MCF 10A (cell line): ENCODE data around the gene LTO1. TPM values are rescaled to one million over a fixed set of nuclear protein-coding genes. Genes with fewer than 3 reads are reported as not detected.
A peak's percentile ranks its signal among the peaks of the same experiment; 100 is the strongest.
"Not testable (repeated sequence)": the region's sequence is repeated elsewhere in the genome, so short reads cannot be mapped to it uniquely, and the experiment has no call there.

Source experiments
- BruUV-seq: library from RNA; stranded (reverse); fragments of 400-500 nt; replicated peaks from 2 replicates; lab custom pipeline; 2021; lab: Mats Ljungman, UMichigan
- CTCF ChIA-PET: fragments of 300-600 bp; sonication (Branson Sonifier 250); formaldehyde crosslinking; extraction: SDS; loops from one replicate; lab custom pipeline; 2021; ENCODE audit warnings: antibody characterized with exemption, inconsistent platforms; lab: Yijun Ruan, JAX
- POLR2A ChIA-PET: fragments of 300-600, 350-650 bp; sonication (Branson Sonifier 250); formaldehyde crosslinking; extraction: SDS; loops from one replicate; lab custom pipeline; 2020; ENCODE audit warnings: antibody characterized with exemption, inconsistent platforms; lab: Yijun Ruan, JAX
- DNase-seq: peaks from one replicate; pipeline ENCODE4 v3.0.0-alpha.2; 2018; ENCODE audit not compliant: unreplicated experiment
- H3K27ac Mint-ChIP-seq: one replicate; pipeline ENCODE4 v1.8.0; 2022; ENCODE audit warnings: mild to moderate bottlenecking, low read depth, mixed read lengths; ENCODE audit not compliant: unreplicated experiment
- H3K27me3 Mint-ChIP-seq: one replicate; pipeline ENCODE4 v1.8.0; 2022; ENCODE audit warnings: mixed read lengths; ENCODE audit not compliant: insufficient read depth, unreplicated experiment
- H3K36me3 Mint-ChIP-seq: one replicate; pipeline ENCODE4 v1.8.0; 2022; ENCODE audit warnings: mild to moderate bottlenecking, moderate library complexity, mixed read lengths; ENCODE audit not compliant: insufficient read depth, unreplicated experiment
- H3K4me1 Mint-ChIP-seq: one replicate; pipeline ENCODE4 v1.8.0; 2022; ENCODE audit warnings: mixed read lengths; ENCODE audit not compliant: insufficient read depth, unreplicated experiment
- H3K4me3 Mint-ChIP-seq: one replicate; pipeline ENCODE4 v1.8.0; 2022; ENCODE audit warnings: mild to moderate bottlenecking, moderate library complexity, mixed read lengths; ENCODE audit not compliant: unreplicated experiment
- H3K9me3 Mint-ChIP-seq: one replicate; pipeline ENCODE4 v1.8.0; 2022; ENCODE audit warnings: mixed read lengths; ENCODE audit not compliant: unreplicated experiment
- intact Hi-C: fragments of 100-400 bp; cut with micrococcal nuclease; formaldehyde crosslinking; loops from 2 replicates; pipeline ENCODE4 v1.14.1; 2022
- total RNA-seq: library from RNA; stranded (reverse); gene quantifications from 2 replicates; pipeline ENCODE4 v1.2.3, GENCODE V29; 2022
- TF ChIP-seq, protein P1 (sequence below): fragments of 200-600 bp; IDR thresholded peaks from one replicate; pipeline ENCODE4 v1.8.0; 2022; ENCODE audit warnings: antibody characterized with exemption, mild to moderate bottlenecking; ENCODE audit not compliant: unreplicated experiment

The LTO1 gene
- total RNA-seq, 1 experiment from 2014 or later = 34.2 TPM

GRCh38 chr11:69630017-69630416, 45.1 kb downstream of the LTO1 start:
- ChIA-PET CTCF (no interaction called here), POLR2A (no interaction called here)
- intact Hi-C loops = no loop called here
- Mint-ChIP-seq H3K9me3 (no peaks in the 10 kb centered on the region), H3K27me3 (no peaks in the 10 kb centered on the region), H3K27ac (no peak overlapping the region), H3K4me3 (no peak overlapping the region), H3K4me1 (no peaks in the 10 kb centered on the region), H3K36me3 (no peaks in the 10 kb centered on the region)
- BruUV-seq = no TSS peak
- TF ChIP-seq, protein P1, sequence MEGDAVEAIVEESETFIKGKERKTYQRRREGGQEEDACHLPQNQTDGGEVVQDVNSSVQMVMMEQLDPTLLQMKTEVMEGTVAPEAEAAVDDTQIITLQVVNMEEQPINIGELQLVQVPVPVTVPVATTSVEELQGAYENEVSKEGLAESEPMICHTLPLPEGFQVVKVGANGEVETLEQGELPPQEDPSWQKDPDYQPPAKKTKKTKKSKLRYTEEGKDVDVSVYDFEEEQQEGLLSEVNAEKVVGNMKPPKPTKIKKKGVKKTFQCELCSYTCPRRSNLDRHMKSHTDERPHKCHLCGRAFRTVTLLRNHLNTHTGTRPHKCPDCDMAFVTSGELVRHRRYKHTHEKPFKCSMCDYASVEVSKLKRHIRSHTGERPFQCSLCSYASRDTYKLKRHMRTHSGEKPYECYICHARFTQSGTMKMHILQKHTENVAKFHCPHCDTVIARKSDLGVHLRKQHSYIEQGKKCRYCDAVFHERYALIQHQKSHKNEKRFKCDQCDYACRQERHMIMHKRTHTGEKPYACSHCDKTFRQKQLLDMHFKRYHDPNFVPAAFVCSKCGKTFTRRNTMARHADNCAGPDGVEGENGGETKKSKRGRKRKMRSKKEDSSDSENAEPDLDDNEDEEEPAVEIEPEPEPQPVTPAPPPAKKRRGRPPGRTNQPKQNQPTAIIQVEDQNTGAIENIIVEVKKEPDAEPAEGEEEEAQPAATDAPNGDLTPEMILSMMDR = no peak
- DNase-seq = peak; percentile 28

GRCh38 chr11:69627551-69627950, 47.6 kb downstream of the LTO1 start:
- no peak for DNase-seq
- Mint-ChIP-seq H3K4me1 (no peaks in the 10 kb centered on the region), H3K9me3 (no peaks in the 10 kb centered on the region), H3K4me3 (no peak overlapping the region), H3K36me3 (no peaks in the 10 kb centered on the region), H3K27me3 (no peaks in the 10 kb centered on the region), H3K27ac (no peak overlapping the region)
- POLR2A ChIA-PET = no interaction called here
- CTCF ChIA-PET = interaction anchor here (0.6 kb wide), 1 partner anchor 288 kb away, joined by 3 read pairs; no protein-coding TSS in a partner anchor
- TF ChIP-seq, protein P1 = no peak
- no TSS peak for BruUV-seq
- intact Hi-C loops = no loop called here

DNA sequence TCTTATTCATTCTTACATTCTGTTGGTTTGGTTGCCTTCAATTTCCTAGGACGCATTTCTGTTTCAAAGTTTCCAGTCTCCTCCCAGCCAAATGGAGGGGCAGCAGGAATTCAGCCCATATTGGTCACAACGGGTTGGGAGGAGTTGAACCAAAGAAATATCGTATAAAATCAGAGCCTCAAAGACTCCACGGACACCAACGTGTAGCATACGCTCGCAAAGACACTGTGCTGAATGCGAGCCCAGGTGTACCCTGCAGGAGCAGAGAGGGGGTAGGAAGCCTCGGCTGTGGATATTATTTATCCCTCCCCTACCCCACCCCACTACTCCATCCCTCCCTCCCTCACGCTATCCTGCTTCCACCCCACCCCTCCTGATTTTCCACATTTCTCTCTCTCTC, 49.7 kb downstream of the LTO1 start:
- no peaks in the 10 kb centered on the region for H3K27me3 Mint-ChIP-seq
- no TSS peak for BruUV-seq

DNA sequence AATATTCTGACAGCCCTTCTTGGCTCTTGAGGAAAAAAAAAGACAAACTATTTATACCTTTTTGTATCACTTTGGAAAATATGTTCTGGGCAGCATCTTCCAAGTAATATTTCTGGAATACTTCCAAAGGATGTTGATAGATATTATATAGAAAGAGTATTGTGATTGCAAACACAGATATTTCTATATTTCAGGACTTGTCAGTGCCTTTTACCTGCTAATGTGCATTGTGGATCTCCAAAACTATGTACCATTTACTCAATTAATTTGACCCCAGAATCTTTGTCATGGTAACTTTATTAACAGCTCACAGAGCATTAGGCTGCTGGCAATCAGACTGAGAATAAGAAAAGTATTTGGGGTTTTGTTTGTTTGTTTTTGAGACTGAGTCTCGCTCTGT, 50.9 kb downstream of the LTO1 start:
- Mint-ChIP-seq H3K27me3 (no peaks in the 10 kb centered on the region), H3K36me3 (no peaks in the 10 kb centered on the region), H3K4me3 (no peak overlapping the region), H3K9me3 (no peaks in the 10 kb centered on the region), H3K4me1 (no peaks in the 10 kb centered on the region), H3K27ac (no peak overlapping the region)
- TF ChIP-seq, protein P1 = no peak
- intact Hi-C loops = no loop called here
- DNase-seq = no peak
- ChIA-PET POLR2A (interaction anchor here (1.0 kb wide), 1 partner anchor 18 kb away, joined by 3 read pairs; no protein-coding TSS in a partner anchor), CTCF (interaction anchor here (0.7 to 0.8 kb wide), 2 partner anchors 292 to 485 kb away, joined by 3 read pairs; no protein-coding TSS in a partner anchor)
- no TSS peak for BruUV-seq

More for the DNA sequence above, 49.7 kb downstream of the LTO1 start:
- H3K36me3 Mint-ChIP-seq = no peaks in the 10 kb centered on the region
- ChIA-PET CTCF (no interaction called here), POLR2A (no interaction called here)
- no peak overlapping the region for H3K27ac Mint-ChIP-seq
- no peaks in the 10 kb centered on the region for H3K4me1 Mint-ChIP-seq
- H3K9me3 Mint-ChIP-seq = no peaks in the 10 kb centered on the region
- intact Hi-C loops = no loop called here
- TF ChIP-seq, protein P1 = no peak
- H3K4me3 Mint-ChIP-seq = no peak overlapping the region
- no peak for DNase-seq

- H3K4me3 Mint-ChIP-seq, H3K27me3 Mint-ChIP-seq, DNase-seq, H3K27ac Mint-ChIP-seq, intact Hi-C loops, BruUV-seq, H3K9me3 Mint-ChIP-seq, H3K4me1 Mint-ChIP-seq, H3K36me3 Mint-ChIP-seq: not testable (repeated sequence)
- ChIA-PET CTCF (interaction anchor here (0.7 to 0.8 kb wide), 2 partner anchors 18 to 491 kb away, joined by 3 read pairs; partner anchors contain the start of gene CCND1), POLR2A (interaction anchor here (1.1 kb wide), 1 partner anchor 18 kb away, joined by 3 read pairs; no protein-coding TSS in a partner anchor)
Observed at GRCh38 chr11:69622097-69622681, 53.0 kb downstream of the LTO1 start.
